Muscle of leg (tissue), 11 donors: ENCODE measurements around the gene AKAP13. TPM values are rescaled to one million over a fixed set of nuclear protein-coding genes. Genes with fewer than 3 reads are reported as not detected.
A peak's percentile ranks its signal among the peaks of the same experiment; 100 is the strongest.

Experiments
- DNase-seq: peaks from one replicate; pipeline ENCODE4 v3.0.0; 2013
- H3K27ac ChIP-seq: one replicate; pipeline ENCODE4 v1.5.1; 2013; ENCODE audit warnings: mild to moderate bottlenecking, low read length, control low read depth
- H3K27me3 ChIP-seq: one replicate; pipeline ENCODE4 v1.6.1; 2013; ENCODE audit warnings: low read length; ENCODE audit not compliant: control insufficient read depth, insufficient read depth
- H3K36me3 ChIP-seq: one replicate; pipeline ENCODE4 v1.6.1; 2013; ENCODE audit warnings: low read length; ENCODE audit not compliant: control insufficient read depth, insufficient read depth
- H3K4me1 ChIP-seq: one replicate; pipeline ENCODE4 v1.6.1; 2013; ENCODE audit warnings: low read length; ENCODE audit not compliant: control insufficient read depth, insufficient read depth
- H3K4me3 ChIP-seq: one replicate; pipeline ENCODE4 v1.5.1; 2013; ENCODE audit warnings: low read length, control low read depth
- H3K9me3 ChIP-seq: replicated peaks from 2 replicates; pipeline ENCODE4 v1.6.1; 2013; ENCODE audit warnings: low read depth, low read length; ENCODE audit not compliant: control insufficient read depth
- WGBS: methylation state at CpG from one replicate; pipeline ENCODE4 v1.1.5; 2013; ENCODE audit warnings: missing lambda C conversion rate; ENCODE audit not compliant: insufficient coverage; 5-methylcytosine and 5-hydroxymethylcytosine counted together
- polyA plus RNA-seq, 8 donors: library from polyadenylated mRNA; unstranded; fragments of 120-200 nt; gene quantifications; one replicate each; pipeline versions ENCODE4 v1.2.1 to v1.2.3, GENCODE V29; 2013; ENCODE audit warnings: inconsistent platforms in 1 of 8, low replicate concordance in 1 of 8; ENCODE audit not compliant: insufficient read length in 8 of 8, insufficient read depth in 1 of 8
- total RNA-seq: library from RNA; stranded (reverse); fragments of 120-200 nt; gene quantifications from one replicate; pipeline ENCODE4 v1.2.4, GENCODE V29; 2013

The AKAP13 gene
- total and polyA plus RNA-seq, 9 donors: 65.2 to 90.9 (median 80.1) TPM

GRCh38 chr15:85614059-85614458 is 233.7 kb downstream of the AKAP13 start:
- Histone ChIP-seq H3K4me1 (peaks cover 23% of the 10 kb centered on the region), H3K27ac (no peak overlapping the region), H3K27me3 (no peaks in the 10 kb centered on the region), H3K36me3 (peaks cover 2% of the 10 kb centered on the region), H3K4me3 (no peak overlapping the region), H3K9me3 (no peaks in the 10 kb centered on the region)
- peak; percentile 39 for DNase-seq
- WGBS: 31% methylated on average over 4 of the region's 5 CpGs

- H3K36me3 ChIP-seq: peaks cover 2% of the 10 kb centered on the region
- no peak overlapping the region for H3K4me3 ChIP-seq
- H3K9me3 ChIP-seq: no peaks in the 10 kb centered on the region
- peak overlapping the region; percentile 98 for H3K27ac ChIP-seq
- H3K4me1 ChIP-seq: peaks cover 33% of the 10 kb centered on the region
- peak; percentile 88 for DNase-seq
- H3K27me3 ChIP-seq: no peaks in the 10 kb centered on the region
Measured at GRCh38 chr15:85615930-85616329, 235.5 kb downstream of the AKAP13 start.

- peaks cover 38% of the 10 kb centered on the region for H3K4me1 ChIP-seq
- peak overlapping the region; percentile 98 for H3K27ac ChIP-seq
- H3K27me3 ChIP-seq: no peaks in the 10 kb centered on the region
- DNase-seq: peak; percentile 96
- peaks cover 1% of the 10 kb centered on the region for H3K36me3 ChIP-seq
- no peaks in the 10 kb centered on the region for H3K9me3 ChIP-seq
- H3K4me3 ChIP-seq: no peak overlapping the region
Measured at GRCh38 chr15:85616549-85617110, 236.2 kb downstream of the AKAP13 start.

DNA sequence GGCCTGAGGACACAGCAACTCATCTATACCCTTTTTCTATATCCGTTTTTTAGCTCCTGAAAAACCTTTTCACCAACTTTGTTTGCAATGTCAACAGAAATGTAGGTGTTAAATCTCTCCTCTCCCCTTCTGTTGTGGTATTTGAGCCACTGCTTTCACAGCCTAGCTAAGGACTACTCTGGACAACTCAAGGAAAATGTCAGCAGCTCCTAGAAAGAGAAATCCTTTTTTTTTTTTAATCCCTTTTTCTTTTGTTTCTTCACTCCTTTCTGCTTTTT is 237.8 kb downstream of the AKAP13 start:
- peak overlapping the region; percentile 98 for H3K27ac ChIP-seq
- H3K36me3 ChIP-seq: no peaks in the 10 kb centered on the region
- H3K27me3 ChIP-seq: no peaks in the 10 kb centered on the region
- peaks cover 41% of the 10 kb centered on the region for H3K4me1 ChIP-seq
- no CpG with 5 or more reads among the region's 1 CpG for WGBS
- no peak overlapping the region for H3K4me3 ChIP-seq
- no peak for DNase-seq
- H3K9me3 ChIP-seq: no peaks in the 10 kb centered on the region

- H3K4me1 ChIP-seq: peaks cover 49% of the 10 kb centered on the region
- WGBS: 0% methylated on average over 5 of the region's 8 CpGs
Measured at GRCh38 chr15:85618956-85619491, 238.6 kb downstream of the AKAP13 start.

GRCh38 chr15:85619992-85620689 is 239.7 kb downstream of the AKAP13 start:
- Histone ChIP-seq H3K4me3 (peak overlapping the region; percentile 57), H3K27ac (peak overlapping the region; percentile 98), H3K36me3 (no peaks in the 10 kb centered on the region), H3K4me1 (peaks cover 53% of the 10 kb centered on the region), H3K9me3 (no peaks in the 10 kb centered on the region), H3K27me3 (no peaks in the 10 kb centered on the region)
- peak; percentile 57 for DNase-seq
- 16% methylated on average over 5 of the region's 9 CpGs for WGBS

More at GRCh38 chr15:85618956-85619491, 238.6 kb downstream of the AKAP13 start:
- H3K4me3 ChIP-seq: peak overlapping the region; percentile 57
- H3K36me3 ChIP-seq: no peaks in the 10 kb centered on the region
- DNase-seq: peak; percentile 98
- peak overlapping the region; percentile 98 for H3K27ac ChIP-seq
- no peaks in the 10 kb centered on the region for H3K9me3 ChIP-seq
- no peaks in the 10 kb centered on the region for H3K27me3 ChIP-seq

DNA sequence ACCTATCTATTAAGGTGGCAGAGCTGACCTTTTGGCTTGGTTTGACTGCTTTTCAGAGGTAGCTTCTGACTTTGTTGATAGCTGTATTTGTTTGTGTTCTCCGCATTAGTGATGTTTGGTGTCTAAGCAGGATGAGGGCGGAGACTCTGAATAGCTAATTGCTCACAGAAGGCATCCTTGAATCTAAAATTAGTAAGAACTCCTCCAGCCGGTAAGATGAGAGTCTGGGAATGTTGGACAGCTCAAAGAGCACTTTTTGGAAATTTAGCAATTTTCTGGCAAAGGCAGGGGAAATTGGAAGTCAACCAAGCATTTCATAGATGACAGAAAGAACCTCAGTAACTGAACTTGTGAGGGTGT is 240.3 kb downstream of the AKAP13 start:
- Histone ChIP-seq H3K4me1 (peaks cover 58% of the 10 kb centered on the region), H3K9me3 (no peaks in the 10 kb centered on the region), H3K36me3 (peaks cover 4% of the 10 kb centered on the region), H3K4me3 (peak overlapping the region; percentile 57), H3K27ac (peak overlapping the region; percentile 98), H3K27me3 (no peaks in the 10 kb centered on the region)
- peak; percentile 94 for DNase-seq
- WGBS: 0% methylated on average over 1 of the region's 3 CpGs

- H3K27ac ChIP-seq: peak overlapping the region; percentile 98
- peaks cover 5% of the 10 kb centered on the region for H3K36me3 ChIP-seq
- peak; percentile 54 for DNase-seq
- H3K27me3 ChIP-seq: no peaks in the 10 kb centered on the region
- peaks cover 56% of the 10 kb centered on the region for H3K4me1 ChIP-seq
- H3K4me3 ChIP-seq: peak overlapping the region; percentile 57
- H3K9me3 ChIP-seq: no peaks in the 10 kb centered on the region
- no CpG with 5 or more reads among the region's 4 CpGs for WGBS
Measured at GRCh38 chr15:85621094-85621493, 240.7 kb downstream of the AKAP13 start.

- WGBS: 46% methylated on average over 3 of the region's 6 CpGs
- peak; percentile 65 for DNase-seq
- no peaks in the 10 kb centered on the region for H3K27me3 ChIP-seq
- H3K9me3 ChIP-seq: no peaks in the 10 kb centered on the region
- H3K4me3 ChIP-seq: peak overlapping the region; percentile 57
- peaks cover 5% of the 10 kb centered on the region for H3K36me3 ChIP-seq
- peaks cover 46% of the 10 kb centered on the region for H3K4me1 ChIP-seq
- peak overlapping the region; percentile 98 for H3K27ac ChIP-seq
Measured at GRCh38 chr15:85622221-85622831, 241.9 kb downstream of the AKAP13 start.

DNA sequence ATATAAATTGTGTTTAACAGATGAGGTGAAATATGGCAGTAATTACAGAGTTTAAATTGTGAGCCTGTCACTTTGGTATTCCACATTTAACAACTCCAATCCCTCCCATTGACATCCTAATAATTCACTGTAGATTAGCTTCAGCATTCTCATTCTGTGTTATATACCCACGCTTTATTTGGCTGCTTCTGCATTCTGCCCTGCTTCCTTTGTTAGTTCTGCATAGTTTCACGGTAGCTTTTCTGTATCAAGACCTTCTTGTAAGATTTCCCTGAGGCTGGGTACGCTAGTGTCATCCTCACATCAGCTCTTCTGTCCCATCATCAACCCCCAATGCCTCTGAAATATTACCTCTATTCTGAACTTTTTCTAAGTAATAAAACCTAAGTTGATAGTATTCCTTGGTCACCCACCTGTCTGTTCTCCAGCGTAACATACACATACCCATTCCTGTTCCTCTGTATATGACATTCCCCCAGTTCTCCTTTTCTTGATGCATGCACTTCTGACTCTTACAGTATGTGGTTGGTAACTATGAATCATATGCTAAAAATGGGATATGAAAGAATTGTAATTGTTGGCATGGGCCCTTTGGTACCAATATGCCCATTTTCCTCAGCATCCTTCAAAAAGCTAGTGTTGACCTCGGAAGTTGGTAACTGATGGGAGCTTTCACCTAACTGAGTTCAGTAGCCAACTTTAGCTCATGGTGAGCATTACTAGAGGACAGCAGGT is 243.1 kb downstream of the AKAP13 start:
- Histone ChIP-seq H3K4me1 (peaks cover 37% of the 10 kb centered on the region), H3K27me3 (no peaks in the 10 kb centered on the region), H3K9me3 (no peaks in the 10 kb centered on the region), H3K27ac (peak overlapping the region; percentile 98), H3K36me3 (peaks cover 9% of the 10 kb centered on the region), H3K4me3 (peak overlapping the region; percentile 1)
- WGBS: 7% methylated on average over 2 of the region's 5 CpGs
- DNase-seq: peak; percentile 64
